Measurements from ENCODE around the gene SLC41A3. TPM values are rescaled to one million over a fixed set of nuclear protein-coding genes. Genes with fewer than 3 reads are reported as not detected.
A peak's percentile ranks its signal among the peaks of the same experiment; 100 is the strongest.

SLC41A3 gene
- total and polyA plus RNA-seq, 2 of the 8 experiments (the other 6 are each of a cell fraction or from before 2014, with no cell fraction given): 30.2 to 56.4 TPM

DNA sequence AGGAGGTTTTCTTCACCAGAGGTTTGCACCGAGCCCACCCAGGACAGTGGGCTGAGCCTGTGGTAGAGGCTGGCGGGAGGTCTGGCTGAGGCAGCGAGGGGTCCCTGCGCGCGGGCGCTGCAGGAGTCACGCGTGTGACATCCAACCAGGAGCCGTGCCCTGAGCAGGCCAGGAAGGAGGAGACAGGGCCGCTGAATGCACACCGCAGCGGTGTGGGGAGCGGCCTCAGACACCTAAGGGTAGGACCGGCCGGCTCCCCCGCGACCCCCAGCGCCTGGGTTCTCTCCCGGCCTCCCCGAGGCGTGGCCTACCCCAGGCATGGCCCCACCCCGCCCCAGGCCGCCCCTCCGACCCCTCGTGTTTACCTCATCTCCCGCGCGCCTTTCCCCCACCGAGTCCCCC lies 412 bp downstream of the SLC41A3 start (continued):
- TF ChIP-seq, protein P1, sequence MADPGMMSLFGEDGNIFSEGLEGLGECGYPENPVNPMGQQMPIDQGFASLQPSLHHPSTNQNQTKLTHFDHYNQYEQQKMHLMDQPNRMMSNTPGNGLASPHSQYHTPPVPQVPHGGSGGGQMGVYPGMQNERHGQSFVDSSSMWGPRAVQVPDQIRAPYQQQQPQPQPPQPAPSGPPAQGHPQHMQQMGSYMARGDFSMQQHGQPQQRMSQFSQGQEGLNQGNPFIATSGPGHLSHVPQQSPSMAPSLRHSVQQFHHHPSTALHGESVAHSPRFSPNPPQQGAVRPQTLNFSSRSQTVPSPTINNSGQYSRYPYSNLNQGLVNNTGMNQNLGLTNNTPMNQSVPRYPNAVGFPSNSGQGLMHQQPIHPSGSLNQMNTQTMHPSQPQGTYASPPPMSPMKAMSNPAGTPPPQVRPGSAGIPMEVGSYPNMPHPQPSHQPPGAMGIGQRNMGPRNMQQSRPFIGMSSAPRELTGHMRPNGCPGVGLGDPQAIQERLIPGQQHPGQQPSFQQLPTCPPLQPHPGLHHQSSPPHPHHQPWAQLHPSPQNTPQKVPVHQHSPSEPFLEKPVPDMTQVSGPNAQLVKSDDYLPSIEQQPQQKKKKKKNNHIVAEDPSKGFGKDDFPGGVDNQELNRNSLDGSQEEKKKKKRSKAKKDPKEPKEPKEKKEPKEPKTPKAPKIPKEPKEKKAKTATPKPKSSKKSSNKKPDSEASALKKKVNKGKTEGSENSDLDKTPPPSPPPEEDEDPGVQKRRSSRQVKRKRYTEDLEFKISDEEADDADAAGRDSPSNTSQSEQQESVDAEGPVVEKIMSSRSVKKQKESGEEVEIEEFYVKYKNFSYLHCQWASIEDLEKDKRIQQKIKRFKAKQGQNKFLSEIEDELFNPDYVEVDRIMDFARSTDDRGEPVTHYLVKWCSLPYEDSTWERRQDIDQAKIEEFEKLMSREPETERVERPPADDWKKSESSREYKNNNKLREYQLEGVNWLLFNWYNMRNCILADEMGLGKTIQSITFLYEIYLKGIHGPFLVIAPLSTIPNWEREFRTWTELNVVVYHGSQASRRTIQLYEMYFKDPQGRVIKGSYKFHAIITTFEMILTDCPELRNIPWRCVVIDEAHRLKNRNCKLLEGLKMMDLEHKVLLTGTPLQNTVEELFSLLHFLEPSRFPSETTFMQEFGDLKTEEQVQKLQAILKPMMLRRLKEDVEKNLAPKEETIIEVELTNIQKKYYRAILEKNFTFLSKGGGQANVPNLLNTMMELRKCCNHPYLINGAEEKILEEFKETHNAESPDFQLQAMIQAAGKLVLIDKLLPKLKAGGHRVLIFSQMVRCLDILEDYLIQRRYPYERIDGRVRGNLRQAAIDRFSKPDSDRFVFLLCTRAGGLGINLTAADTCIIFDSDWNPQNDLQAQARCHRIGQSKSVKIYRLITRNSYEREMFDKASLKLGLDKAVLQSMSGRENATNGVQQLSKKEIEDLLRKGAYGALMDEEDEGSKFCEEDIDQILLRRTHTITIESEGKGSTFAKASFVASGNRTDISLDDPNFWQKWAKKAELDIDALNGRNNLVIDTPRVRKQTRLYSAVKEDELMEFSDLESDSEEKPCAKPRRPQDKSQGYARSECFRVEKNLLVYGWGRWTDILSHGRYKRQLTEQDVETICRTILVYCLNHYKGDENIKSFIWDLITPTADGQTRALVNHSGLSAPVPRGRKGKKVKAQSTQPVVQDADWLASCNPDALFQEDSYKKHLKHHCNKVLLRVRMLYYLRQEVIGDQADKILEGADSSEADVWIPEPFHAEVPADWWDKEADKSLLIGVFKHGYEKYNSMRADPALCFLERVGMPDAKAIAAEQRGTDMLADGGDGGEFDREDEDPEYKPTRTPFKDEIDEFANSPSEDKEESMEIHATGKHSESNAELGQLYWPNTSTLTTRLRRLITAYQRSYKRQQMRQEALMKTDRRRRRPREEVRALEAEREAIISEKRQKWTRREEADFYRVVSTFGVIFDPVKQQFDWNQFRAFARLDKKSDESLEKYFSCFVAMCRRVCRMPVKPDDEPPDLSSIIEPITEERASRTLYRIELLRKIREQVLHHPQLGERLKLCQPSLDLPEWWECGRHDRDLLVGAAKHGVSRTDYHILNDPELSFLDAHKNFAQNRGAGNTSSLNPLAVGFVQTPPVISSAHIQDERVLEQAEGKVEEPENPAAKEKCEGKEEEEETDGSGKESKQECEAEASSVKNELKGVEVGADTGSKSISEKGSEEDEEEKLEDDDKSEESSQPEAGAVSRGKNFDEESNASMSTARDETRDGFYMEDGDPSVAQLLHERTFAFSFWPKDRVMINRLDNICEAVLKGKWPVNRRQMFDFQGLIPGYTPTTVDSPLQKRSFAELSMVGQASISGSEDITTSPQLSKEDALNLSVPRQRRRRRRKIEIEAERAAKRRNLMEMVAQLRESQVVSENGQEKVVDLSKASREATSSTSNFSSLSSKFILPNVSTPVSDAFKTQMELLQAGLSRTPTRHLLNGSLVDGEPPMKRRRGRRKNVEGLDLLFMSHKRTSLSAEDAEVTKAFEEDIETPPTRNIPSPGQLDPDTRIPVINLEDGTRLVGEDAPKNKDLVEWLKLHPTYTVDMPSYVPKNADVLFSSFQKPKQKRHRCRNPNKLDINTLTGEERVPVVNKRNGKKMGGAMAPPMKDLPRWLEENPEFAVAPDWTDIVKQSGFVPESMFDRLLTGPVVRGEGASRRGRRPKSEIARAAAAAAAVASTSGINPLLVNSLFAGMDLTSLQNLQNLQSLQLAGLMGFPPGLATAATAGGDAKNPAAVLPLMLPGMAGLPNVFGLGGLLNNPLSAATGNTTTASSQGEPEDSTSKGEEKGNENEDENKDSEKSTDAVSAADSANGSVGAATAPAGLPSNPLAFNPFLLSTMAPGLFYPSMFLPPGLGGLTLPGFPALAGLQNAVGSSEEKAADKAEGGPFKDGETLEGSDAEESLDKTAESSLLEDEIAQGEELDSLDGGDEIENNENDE (IDR thresholded peaks at IDR 0.05; ENCODE audit: insufficient replicate concordance, low read length): no peak
- TF ChIP-seq, protein P2, sequence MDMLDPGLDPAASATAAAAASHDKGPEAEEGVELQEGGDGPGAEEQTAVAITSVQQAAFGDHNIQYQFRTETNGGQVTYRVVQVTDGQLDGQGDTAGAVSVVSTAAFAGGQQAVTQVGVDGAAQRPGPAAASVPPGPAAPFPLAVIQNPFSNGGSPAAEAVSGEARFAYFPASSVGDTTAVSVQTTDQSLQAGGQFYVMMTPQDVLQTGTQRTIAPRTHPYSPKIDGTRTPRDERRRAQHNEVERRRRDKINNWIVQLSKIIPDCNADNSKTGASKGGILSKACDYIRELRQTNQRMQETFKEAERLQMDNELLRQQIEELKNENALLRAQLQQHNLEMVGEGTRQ (IDR thresholded peaks at IDR 0.05; ENCODE audit: low read length): no peak
- no peak for TF ChIP-seq KDM5A (IDR thresholded peaks at IDR 0.05; ENCODE audit: low read length)
- TF ChIP-seq TAF1 (IDR thresholded peaks at IDR 0.05; ENCODE audit: low read depth, low read length): 0 out of 2 replicates have a peak, but pooled peaks have one; percentile 18
- no peak for TF ChIP-seq SUZ12 (IDR thresholded peaks at IDR 0.05; ENCODE audit: low read length)
- no peak for TF ChIP-seq NRF1 (IDR thresholded peaks at IDR 0.05; ENCODE audit: low read depth, low read length)
- no peak for TF ChIP-seq CHD1 (IDR thresholded peaks at IDR 0.05; ENCODE audit: low read depth, low read length)
- TF ChIP-seq TCF12 (IDR thresholded peaks at IDR 0.05; ENCODE audit: low read depth, low read length): no peak
- TF ChIP-seq MAFK (IDR thresholded peaks at IDR 0.05; ENCODE audit: low read depth, low read length): no peak
- peak; percentile 10 for TF ChIP-seq KDM4A (IDR thresholded peaks at IDR 0.05; ENCODE audit: low read depth, low read length, severe bottlenecking)
- TF ChIP-seq FOSL1 (IDR thresholded peaks at IDR 0.05; ENCODE audit: insufficient read depth, low read depth, low read length): no peak
- TF ChIP-seq POLR2AphosphoS5 (IDR thresholded peaks at IDR 0.05; ENCODE audit: low read depth, low read length): no peak
